PFSK-1 (cell line): ENCODE data around the gene DIAPH1.

Source experiments
- FOXP2 ChIP-seq: optimal IDR thresholded peaks from 2 replicates; pipeline ENCODE3; 2011; ENCODE audit warnings: borderline replicate concordance, control low read depth, inconsistent platforms; ENCODE audit not compliant: insufficient read depth; ENCODE audit errors: extremely low read length, extremely low read depth
- POLR2AphosphoS5 ChIP-seq: IDR thresholded peaks from 2 replicates; pipeline ENCODE4 v1.6.1; 2012; ENCODE audit warnings: low read depth, mild to moderate bottlenecking, control low read depth, low read length, moderate library complexity
- SIN3A ChIP-seq: IDR thresholded peaks from 2 replicates; pipeline ENCODE4 v1.6.1; 2012; ENCODE audit warnings: mild to moderate bottlenecking, low read length, moderate library complexity, borderline replicate concordance; ENCODE audit not compliant: insufficient read depth
- TAF1 ChIP-seq: IDR thresholded peaks from 2 replicates; pipeline ENCODE4 v1.6.1; 2012; ENCODE audit warnings: low read length, control low read depth, borderline replicate concordance; ENCODE audit not compliant: insufficient read depth
- TF ChIP-seq, protein P1 (sequence below), 2 experiments: IDR thresholded peaks; 2 replicates each; pipeline versions ENCODE4 v1.6.1 to v1.8.0; 2011 to 2012; ENCODE audit warnings: low read depth in 2 of 2, low read length in 2 of 2, control low read depth in 1 of 2, inconsistent platforms in 1 of 2, mild to moderate bottlenecking in 1 of 2, moderate library complexity in 1 of 2; ENCODE audit not compliant: insufficient read depth in 1 of 2

The DIAPH1 gene

DNA sequence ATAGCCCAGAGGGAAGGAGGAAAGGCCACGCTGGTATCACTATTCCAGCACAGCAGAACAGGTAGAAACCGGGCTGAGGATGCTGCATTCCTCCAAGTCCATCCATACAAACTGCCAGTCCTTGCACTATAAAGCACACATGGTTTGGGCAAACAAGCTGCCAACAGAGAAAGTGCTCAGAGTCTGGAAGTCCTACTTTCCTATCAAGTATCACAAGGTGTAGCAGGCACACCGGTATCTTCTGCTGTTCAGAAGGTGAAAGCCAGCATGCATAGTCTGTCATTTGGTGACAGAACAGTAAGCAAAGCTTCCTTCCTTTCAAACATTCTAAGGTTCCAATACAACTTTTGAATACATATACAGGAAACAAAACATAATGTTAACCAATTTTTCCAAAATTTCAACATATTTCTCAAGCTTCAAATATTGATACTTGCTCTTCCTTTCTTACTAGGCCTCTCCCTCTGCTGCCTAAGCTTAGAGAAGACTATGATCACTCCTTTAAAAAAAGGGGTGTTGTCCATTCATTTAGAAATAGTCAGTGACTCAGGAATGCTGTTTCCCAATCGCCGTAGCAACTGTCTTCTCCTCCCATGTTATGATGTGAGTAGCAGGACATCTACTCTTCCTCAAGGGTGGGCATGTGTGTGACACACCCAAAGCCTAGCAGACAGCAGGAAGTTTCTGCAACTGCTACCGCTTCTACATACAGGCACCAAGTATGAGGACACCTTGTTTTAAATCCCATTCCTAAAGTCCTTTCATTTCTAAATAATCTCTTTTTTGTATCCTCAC lies 14.7 kb downstream of the DIAPH1 start:
- TF ChIP-seq SIN3A (no peak), FOXP2 (no peak), POLR2AphosphoS5 (no peak), TAF1 (no peak)
- TF ChIP-seq, protein P1, sequence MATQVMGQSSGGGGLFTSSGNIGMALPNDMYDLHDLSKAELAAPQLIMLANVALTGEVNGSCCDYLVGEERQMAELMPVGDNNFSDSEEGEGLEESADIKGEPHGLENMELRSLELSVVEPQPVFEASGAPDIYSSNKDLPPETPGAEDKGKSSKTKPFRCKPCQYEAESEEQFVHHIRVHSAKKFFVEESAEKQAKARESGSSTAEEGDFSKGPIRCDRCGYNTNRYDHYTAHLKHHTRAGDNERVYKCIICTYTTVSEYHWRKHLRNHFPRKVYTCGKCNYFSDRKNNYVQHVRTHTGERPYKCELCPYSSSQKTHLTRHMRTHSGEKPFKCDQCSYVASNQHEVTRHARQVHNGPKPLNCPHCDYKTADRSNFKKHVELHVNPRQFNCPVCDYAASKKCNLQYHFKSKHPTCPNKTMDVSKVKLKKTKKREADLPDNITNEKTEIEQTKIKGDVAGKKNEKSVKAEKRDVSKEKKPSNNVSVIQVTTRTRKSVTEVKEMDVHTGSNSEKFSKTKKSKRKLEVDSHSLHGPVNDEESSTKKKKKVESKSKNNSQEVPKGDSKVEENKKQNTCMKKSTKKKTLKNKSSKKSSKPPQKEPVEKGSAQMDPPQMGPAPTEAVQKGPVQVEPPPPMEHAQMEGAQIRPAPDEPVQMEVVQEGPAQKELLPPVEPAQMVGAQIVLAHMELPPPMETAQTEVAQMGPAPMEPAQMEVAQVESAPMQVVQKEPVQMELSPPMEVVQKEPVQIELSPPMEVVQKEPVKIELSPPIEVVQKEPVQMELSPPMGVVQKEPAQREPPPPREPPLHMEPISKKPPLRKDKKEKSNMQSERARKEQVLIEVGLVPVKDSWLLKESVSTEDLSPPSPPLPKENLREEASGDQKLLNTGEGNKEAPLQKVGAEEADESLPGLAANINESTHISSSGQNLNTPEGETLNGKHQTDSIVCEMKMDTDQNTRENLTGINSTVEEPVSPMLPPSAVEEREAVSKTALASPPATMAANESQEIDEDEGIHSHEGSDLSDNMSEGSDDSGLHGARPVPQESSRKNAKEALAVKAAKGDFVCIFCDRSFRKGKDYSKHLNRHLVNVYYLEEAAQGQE (IDR thresholded peaks at IDR 0.05; ENCODE audit: insufficient read depth in 1 of 2, low read depth in 2 of 2, low read length in 2 of 2) = no peak

- no peak for TF ChIP-seq FOXP2
- no peak for TF ChIP-seq POLR2AphosphoS5
- TF ChIP-seq, protein P1 (IDR thresholded peaks at IDR 0.05; ENCODE audit: insufficient read depth in 1 of 2, low read depth in 2 of 2, low read length in 2 of 2) = no peak
- TF ChIP-seq SIN3A = no peak
These were observed 16.2 kb downstream of the DIAPH1 start for GRCh38 chr5:141602606-141603005.

DNA sequence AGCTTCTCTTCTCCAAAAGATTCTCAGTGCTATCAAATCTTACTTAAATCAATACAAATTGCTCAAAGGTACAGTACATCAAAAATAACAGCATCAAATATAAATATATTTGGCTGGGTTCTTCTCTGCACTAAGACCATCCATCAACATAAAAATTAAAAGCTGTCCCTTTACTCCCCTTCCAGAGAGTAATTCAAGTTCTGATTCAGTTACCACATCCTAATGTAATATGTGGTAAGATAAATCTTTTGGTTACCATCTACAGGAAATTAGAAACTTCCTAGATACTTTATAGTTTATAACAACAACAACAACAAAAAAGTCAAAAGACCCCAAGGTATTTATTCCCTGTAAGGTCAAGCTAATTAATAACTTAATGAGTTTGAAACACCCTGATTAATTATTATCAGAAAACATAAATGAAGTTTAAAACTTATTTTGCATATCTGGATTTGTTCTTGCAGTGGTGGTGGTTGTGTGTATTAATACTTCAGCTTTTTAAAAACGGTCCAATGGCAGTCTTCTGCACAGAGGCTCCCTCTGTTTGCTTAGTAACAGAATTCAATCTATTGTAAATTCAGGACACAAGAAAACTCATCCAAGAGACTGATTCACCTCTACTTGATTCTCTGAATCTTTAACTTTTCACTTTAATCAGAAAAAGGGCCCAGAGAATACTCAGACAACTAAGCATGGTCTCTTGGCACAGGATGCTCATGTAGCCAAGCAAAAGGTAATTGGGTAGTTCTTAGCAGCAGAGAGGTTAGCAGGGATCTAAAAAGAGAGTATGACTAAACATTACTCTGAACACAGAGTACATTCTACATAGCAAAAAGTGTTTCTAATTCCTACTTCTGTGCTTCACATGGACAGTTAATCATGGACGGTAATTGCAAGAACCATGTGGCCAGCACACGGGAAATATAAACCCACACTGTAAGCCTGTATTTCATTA lies 20.1 kb downstream of the DIAPH1 start:
- TF ChIP-seq TAF1 (no peak), FOXP2 (no peak), SIN3A (no peak), POLR2AphosphoS5 (no peak)
- TF ChIP-seq, protein P1 (IDR thresholded peaks at IDR 0.05; ENCODE audit: insufficient read depth in 1 of 2, low read depth in 2 of 2, low read length in 2 of 2) = no peak

- TF ChIP-seq POLR2AphosphoS5 (no peak), FOXP2 (no peak)
These were observed 21.0 kb downstream of the DIAPH1 start for GRCh38 chr5:141597814-141598213.

- TF ChIP-seq FOXP2 (no peak), TAF1 (no peak), POLR2AphosphoS5 (no peak), SIN3A (no peak)
- TF ChIP-seq, protein P1 (IDR thresholded peaks at IDR 0.05; ENCODE audit: insufficient read depth in 1 of 2, low read depth in 2 of 2, low read length in 2 of 2) = no peak
These were observed 21.4 kb downstream of the DIAPH1 start for GRCh38 chr5:141597394-141597793.
